Activated CD8-positive, alpha-beta memory T cell treated with anti-CD3 and anti-CD28 coated beads, Interleukin-2, amount 10 ng/mL, durations not matched to agents 7 days and 5 days (primary cell): Measurements from ENCODE around the gene SWSAP1. TPM values are rescaled to one million over a fixed set of nuclear protein-coding genes. Genes with fewer than 3 reads are reported as not detected.
A peak's percentile ranks its signal among the peaks of the same experiment; 100 is the strongest.
"Not testable (repeated sequence)": the region's sequence is repeated elsewhere in the genome, so short reads cannot be mapped to it uniquely, and the experiment has no call there.

Experiments
- ATAC-seq: fragments of 150-1000 bp; cut with Tn5 transposase; one replicate; pipeline ENCODE4 v1.10.0; 2021; ENCODE audit warnings: moderate library complexity
- CTCF ChIA-PET: fragments of 350-600 bp; sonication (Branson Sonifier 250); formaldehyde crosslinking; loops from one replicate; lab custom pipeline; 2021; ENCODE audit warnings: antibody characterized with exemption; lab: Charles Lee
- DNase-seq: peaks from one replicate; pipeline ENCODE4 v3.0.0-alpha.2; 2020
- H3K27ac Mint-ChIP-seq: one replicate; pipeline ENCODE4 v1.8.0; 2021; ENCODE audit warnings: mild to moderate bottlenecking, mixed read lengths
- H3K27me3 Mint-ChIP-seq: one replicate; pipeline ENCODE4 v1.8.0; 2021; ENCODE audit warnings: mixed read lengths
- H3K36me3 Mint-ChIP-seq: one replicate; pipeline ENCODE4 v1.8.0; 2021; ENCODE audit warnings: mild to moderate bottlenecking, mixed read lengths
- H3K4me1 Mint-ChIP-seq: one replicate; pipeline ENCODE4 v1.8.0; 2021; ENCODE audit warnings: mixed read lengths
- H3K4me3 Mint-ChIP-seq: one replicate; pipeline ENCODE4 v1.8.0; 2021; ENCODE audit warnings: mild to moderate bottlenecking, moderate library complexity, mixed read lengths
- H3K9me3 Mint-ChIP-seq: one replicate; pipeline ENCODE4 v1.8.0; 2022; ENCODE audit warnings: low read depth, mixed read lengths
- total RNA-seq, 2 experiments: library from RNA; stranded (reverse); gene quantifications; one replicate each; pipeline ENCODE4 v1.2.3, GENCODE V29; 2021

Gene SWSAP1, protein sequence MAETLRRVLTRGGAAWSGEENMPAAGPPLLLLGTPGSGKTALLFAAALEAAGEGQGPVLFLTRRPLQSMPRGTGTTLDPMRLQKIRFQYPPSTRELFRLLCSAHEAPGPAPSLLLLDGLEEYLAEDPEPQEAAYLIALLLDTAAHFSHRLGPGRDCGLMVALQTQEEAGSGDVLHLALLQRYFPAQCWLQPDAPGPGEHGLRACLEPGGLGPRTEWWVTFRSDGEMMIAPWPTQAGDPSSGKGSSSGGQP
- 1 to 10 TPM; 2.6 to 3.9 TPM for total RNA-seq

DNA sequence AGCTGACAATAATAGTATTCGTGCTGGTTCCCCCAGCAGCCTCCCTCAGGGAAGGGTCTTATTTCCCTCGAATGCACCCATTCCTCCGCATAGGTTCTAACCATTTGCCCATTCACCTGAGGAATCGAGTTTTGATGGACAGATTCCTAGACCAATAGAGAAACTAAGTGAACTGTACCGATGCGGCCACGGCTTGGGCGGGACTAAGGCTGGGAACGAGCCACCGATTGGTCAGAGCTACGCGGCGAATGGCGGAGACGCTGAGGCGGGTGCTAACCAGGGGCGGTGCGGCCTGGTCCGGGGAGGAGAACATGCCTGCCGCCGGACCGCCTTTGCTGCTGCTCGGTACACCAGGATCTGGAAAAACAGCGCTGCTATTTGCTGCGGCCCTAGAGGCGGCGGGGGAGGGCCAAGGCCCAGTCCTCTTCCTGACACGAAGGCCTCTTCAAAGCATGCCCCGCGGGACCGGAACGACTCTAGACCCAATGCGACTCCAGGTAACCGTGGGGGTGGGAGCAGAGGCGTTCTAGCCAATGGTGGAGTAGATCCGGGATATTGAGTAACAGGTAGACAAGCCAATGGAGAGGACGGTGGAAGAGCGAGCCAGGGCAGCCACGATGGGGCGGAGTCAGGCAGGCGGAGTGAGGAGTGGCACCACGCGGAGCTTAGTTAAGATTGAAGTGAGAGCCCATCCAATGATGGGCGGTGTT lies at the start of gene SWSAP1:
Gene SWSAP1 (plus strand): TSS at position 234 of the 710 bp plus-strand sequence. CDS start 15 bp downstream, at position 249.
- DNase-seq (peak; percentile 99), ATAC-seq (peak; percentile 92)
- CTCF ChIA-PET = interaction anchor here (0.6 to 4.7 kb wide), 19 partner anchors 8 to 1444 kb away, joined by 3 to 38 read pairs (median 3); partner anchors contain the start of genes CCDC159, ELOF1, ODAD3 and PRKCSH
- H3K27ac Mint-ChIP-seq = no peak within 1 kb of the TSS
- no peaks in the 10 kb centered on the region for H3K27me3 Mint-ChIP-seq
- H3K9me3 Mint-ChIP-seq = no peaks in the 10 kb centered on the region
- no peak within 1 kb of the TSS for H3K4me3 Mint-ChIP-seq
- peaks cover 15% of the 10 kb centered on the region for H3K36me3 Mint-ChIP-seq
- peaks cover 29% of the 10 kb centered on the region for H3K4me1 Mint-ChIP-seq

DNA sequence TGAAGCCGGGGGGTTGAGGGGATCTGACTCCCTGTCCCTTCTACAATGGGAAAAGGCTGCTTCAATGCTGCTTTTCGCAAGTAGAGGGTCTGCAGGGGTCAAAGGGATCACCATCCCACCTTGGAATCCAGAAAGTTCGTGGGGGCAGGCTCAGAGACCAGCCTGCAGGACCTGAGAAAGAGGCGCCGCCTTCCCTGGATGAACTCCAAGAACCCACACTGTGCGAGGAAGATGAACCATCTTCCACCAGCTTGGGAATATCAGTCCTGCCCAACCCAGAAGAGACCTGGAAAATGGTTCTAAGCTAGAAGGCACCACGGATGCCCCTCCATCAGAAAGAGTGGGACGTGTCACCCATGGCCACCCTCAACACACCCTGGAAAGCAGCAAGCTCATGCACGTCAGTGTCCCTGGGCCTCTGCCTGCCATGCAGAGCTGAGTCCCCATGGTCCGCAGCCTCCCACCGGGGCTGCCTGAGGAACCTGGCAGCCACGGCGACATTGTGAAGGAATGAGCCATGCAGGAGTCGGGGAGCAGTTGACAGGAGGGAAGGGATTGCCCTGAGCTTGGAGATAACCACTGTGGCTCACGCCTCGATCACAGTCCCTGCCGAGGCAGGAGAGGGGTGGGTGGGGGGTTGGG lies 49.6 kb upstream of the SWSAP1 start:
- Mint-ChIP-seq H3K9me3 (no peaks in the 10 kb centered on the region), H3K4me3 (no peak overlapping the region), H3K36me3 (no peaks in the 10 kb centered on the region), H3K27me3 (peaks cover 3% of the 10 kb centered on the region), H3K27ac (peak overlapping the region; percentile 92), H3K4me1 (peaks cover 30% of the 10 kb centered on the region)
- CTCF ChIA-PET = interaction anchor here (0.6 to 5.2 kb wide), 7 partner anchors 15 to 480 kb away, joined by 3 to 28 read pairs (median 4); partner anchors contain the start of genes CCDC159, RAB3D and TMEM205
- DNase-seq = no peak
- no peak for ATAC-seq

DNA sequence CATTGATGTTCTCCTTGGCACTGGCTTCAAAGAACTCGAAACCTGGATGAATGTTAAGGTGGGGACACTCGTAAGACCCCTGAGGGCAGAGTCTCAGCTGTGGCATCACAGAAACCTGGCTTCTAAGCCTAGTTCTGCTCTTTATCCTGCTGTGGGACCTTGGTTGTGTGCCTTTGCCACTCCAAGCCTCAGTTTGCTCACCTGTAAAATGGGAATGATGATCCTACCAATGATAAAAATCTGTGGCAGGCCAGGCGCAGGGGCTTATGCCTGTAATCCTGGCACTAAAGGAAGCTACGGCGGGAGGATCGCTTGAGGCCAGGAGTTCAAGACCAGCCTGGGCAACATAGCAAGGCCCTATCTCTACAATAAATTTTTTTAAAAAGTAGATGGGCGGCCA lies 48.9 kb upstream of the SWSAP1 start:
- no peak for DNase-seq
- no peaks in the 10 kb centered on the region for H3K9me3 Mint-ChIP-seq
- H3K36me3 Mint-ChIP-seq = no peaks in the 10 kb centered on the region
- peaks cover 30% of the 10 kb centered on the region for H3K4me1 Mint-ChIP-seq
- peak overlapping the region; percentile 56 for H3K27ac Mint-ChIP-seq
- CTCF ChIA-PET = interaction anchor here (0.6 to 5.2 kb wide), 3 partner anchors 21 to 481 kb away, joined by 3 to 28 read pairs (median 4); partner anchors contain the start of genes CCDC159 and TMEM205
- ATAC-seq = no peak
- no peak overlapping the region for H3K4me3 Mint-ChIP-seq
- H3K27me3 Mint-ChIP-seq = peaks cover 3% of the 10 kb centered on the region

DNA sequence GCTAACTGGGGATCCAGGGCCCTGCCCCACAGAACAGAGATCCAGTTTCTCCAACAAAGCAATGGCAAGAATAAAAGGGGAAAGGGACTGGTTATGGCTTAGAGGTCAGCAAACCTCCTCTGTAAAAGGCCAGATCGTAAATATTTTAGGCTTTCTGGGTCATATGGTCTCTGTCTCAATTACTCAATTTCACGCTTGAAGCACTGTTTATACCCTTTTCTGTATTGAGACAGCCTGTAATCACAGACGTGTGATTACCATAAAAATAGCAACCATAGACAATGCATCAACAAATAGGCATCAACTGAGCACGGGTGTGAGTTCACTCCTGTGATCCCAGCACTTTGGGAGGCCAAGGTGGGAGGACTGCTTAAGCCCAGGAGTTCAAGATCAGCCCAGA lies 44.3 kb upstream of the SWSAP1 start:
- H3K4me3 Mint-ChIP-seq = no peak overlapping the region
- no peak for ATAC-seq

DNA sequence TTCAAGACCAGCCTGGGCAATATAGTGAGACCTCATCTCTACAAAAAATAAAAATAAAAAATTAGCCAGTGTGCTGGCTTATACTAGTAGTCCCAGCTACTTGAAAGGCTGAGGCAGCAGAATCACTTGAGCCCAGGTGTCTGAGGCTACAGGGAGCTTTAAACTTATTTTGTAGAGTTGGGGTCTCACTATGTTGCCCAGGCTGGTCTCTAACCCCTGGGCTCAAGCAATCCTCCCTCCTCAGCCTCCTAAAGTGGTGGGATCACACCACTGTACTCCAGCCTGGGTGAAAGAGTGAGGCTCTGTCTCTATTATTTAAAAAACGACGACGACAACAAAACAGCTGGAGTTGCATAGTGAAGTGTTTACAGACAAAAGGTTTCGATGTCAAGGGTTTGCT lies 43.0 kb upstream of the SWSAP1 start:
- DNase-seq (no peak), ATAC-seq (no peak)
- no peaks in the 10 kb centered on the region for H3K9me3 Mint-ChIP-seq
- CTCF ChIA-PET = interaction anchor here (1.2 to 1.4 kb wide), 2 partner anchors 8 to 9 kb away, joined by 3 to 5 read pairs; partner anchors contain the start of gene RAB3D
- H3K4me1 Mint-ChIP-seq = no peaks in the 10 kb centered on the region
- peaks cover 13% of the 10 kb centered on the region for H3K36me3 Mint-ChIP-seq
- H3K27ac Mint-ChIP-seq = no peak overlapping the region
- H3K27me3 Mint-ChIP-seq = no peaks in the 10 kb centered on the region
- no peak overlapping the region for H3K4me3 Mint-ChIP-seq

More for the DNA sequence above, 44.3 kb upstream of the SWSAP1 start:
- Mint-ChIP-seq H3K4me1 (no peaks in the 10 kb centered on the region), H3K36me3 (peaks cover 4% of the 10 kb centered on the region), H3K27ac (no peak overlapping the region), H3K9me3 (no peaks in the 10 kb centered on the region), H3K27me3 (no peaks in the 10 kb centered on the region)
- CTCF ChIA-PET = interaction anchor here (1.2 kb wide), 1 partner anchor 51 kb away, joined by 3 read pairs; no protein-coding TSS in a partner anchor
- no peak for DNase-seq

DNA sequence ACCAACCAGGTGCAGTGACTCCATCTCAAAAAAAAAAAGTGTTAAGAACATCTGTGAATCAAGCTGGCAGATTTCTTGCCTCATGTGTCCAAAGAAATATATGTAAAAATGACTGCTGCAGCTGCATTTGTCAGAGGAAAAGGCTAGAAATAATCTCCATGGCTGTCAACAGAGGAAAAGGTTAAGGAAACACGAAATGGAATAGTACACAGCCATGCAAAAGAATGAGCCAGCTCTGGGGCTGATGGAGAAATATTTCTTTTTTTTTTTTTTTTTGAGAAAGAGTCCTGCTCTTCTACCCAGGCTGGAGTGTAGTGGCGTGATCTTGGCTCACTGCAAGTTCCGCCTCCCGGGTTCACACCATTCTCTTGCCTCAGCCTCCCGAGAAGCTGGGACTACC lies 41.6 kb upstream of the SWSAP1 start:
- DNase-seq (no peak), ATAC-seq (no peak)
- CTCF ChIA-PET = interaction anchor here (0.7 to 1.2 kb wide), 3 partner anchors 39 to 202 kb away, joined by 3 to 4 read pairs (median 4); no protein-coding TSS in a partner anchor
- H3K9me3 Mint-ChIP-seq = no peaks in the 10 kb centered on the region
- H3K4me3 Mint-ChIP-seq = no peak overlapping the region
- peaks cover 10% of the 10 kb centered on the region for H3K4me1 Mint-ChIP-seq
- H3K36me3 Mint-ChIP-seq = peaks cover 16% of the 10 kb centered on the region
- H3K27me3 Mint-ChIP-seq = no peaks in the 10 kb centered on the region
- H3K27ac Mint-ChIP-seq = no peak overlapping the region

DNA sequence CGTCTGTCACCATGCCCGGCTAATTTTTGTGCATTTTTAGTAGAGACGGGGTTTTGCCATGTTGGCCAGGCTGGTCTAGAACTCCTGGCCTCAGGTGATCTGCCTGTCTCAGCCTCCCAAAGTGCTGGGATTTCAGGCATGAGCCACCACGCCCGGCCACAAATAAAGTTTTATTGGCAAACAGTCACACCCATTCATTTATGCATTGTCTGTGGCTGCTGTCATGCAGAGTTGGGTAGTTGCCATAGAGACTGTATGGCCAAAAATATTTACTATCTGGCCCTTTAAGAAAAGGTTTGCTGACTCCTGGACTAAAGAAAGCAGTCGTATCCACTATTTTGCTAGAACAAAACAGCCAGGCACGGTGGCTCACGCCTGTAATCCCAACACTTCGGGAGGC lies 40.6 kb upstream of the SWSAP1 start:
- not testable (repeated sequence) for DNase-seq, H3K9me3 Mint-ChIP-seq, H3K27me3 Mint-ChIP-seq, H3K4me3 Mint-ChIP-seq, ATAC-seq
- Mint-ChIP-seq H3K36me3 (peaks cover 16% of the 10 kb centered on the region), H3K27ac (peak overlapping the region; percentile 15), H3K4me1 (peaks cover 14% of the 10 kb centered on the region)
- CTCF ChIA-PET = interaction anchor here (1.0 kb wide), 1 partner anchor 48 kb away, joined by 4 read pairs; no protein-coding TSS in a partner anchor

DNA sequence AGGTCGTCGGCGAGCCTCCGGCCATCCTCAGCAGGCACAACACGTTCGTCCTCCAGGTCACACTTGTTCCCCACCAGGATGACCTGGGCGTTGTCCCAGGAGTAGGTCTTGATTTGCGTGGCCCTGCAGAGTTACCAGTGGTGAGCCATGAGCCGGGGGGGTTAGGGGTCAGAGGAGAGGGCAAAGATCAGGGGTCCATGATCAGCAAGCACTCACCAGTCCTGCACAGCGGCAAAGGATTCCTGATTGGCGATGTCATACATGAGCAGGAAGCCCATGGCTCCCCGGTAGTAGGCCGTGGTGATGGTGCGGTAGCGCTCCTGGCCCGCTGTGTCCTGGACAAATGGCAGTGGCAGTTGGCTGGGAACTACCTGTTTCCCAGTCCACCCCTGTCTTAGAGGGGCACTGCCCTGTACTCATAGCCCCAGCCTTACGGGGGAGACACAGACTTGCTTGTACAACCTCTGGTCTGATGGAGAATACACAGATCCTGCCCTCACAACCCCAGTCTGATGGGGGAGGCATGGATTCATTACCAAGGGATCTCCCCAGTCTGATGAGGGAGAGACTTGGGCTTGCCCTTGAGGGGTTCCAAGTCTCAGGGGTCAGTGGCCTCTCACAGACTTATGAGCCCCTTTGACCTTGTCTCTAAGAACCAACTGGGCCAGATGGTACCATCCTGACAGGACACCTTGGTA lies 38.9 kb upstream of the SWSAP1 start:
- Mint-ChIP-seq H3K4me1 (peaks cover 21% of the 10 kb centered on the region), H3K9me3 (no peaks in the 10 kb centered on the region), H3K4me3 (no peak overlapping the region), H3K36me3 (peaks cover 16% of the 10 kb centered on the region), H3K27ac (no peak overlapping the region), H3K27me3 (no peaks in the 10 kb centered on the region)
- DNase-seq (no peak), ATAC-seq (no peak)
- CTCF ChIA-PET = no interaction called here

DNA sequence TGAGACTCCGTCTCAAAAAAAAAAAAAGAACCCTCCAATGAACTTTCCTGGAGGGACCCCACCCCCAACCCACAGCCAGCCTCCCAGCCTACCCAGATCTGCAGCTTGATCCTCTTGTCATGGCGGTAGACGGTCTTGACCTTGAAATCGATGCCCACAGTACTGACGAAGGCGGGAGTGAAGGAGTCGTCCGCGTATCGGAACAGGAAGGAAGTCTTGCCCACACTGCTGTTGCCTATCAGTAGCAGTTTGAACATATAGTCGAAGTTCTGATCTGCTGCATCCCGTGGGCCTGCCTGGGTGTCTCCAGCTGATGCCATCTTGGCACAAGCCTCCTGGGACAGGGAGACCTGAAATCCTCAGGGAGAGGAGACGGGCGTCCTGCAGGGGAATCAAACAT lies 37.4 kb upstream of the SWSAP1 start:
- no peak overlapping the region for H3K4me3 Mint-ChIP-seq
- no peak overlapping the region for H3K27ac Mint-ChIP-seq
- H3K9me3 Mint-ChIP-seq = no peaks in the 10 kb centered on the region
- H3K4me1 Mint-ChIP-seq = peaks cover 21% of the 10 kb centered on the region
- DNase-seq = peak; percentile 54
- H3K27me3 Mint-ChIP-seq = no peaks in the 10 kb centered on the region
- peak; percentile 31 for ATAC-seq
- CTCF ChIA-PET = interaction anchor here (0.7 to 1.1 kb wide), 2 partner anchors 9 to 76 kb away, joined by 3 read pairs; partner anchors contain the start of genes CCDC159 and TMEM205
- H3K36me3 Mint-ChIP-seq = peaks cover 16% of the 10 kb centered on the region

DNA sequence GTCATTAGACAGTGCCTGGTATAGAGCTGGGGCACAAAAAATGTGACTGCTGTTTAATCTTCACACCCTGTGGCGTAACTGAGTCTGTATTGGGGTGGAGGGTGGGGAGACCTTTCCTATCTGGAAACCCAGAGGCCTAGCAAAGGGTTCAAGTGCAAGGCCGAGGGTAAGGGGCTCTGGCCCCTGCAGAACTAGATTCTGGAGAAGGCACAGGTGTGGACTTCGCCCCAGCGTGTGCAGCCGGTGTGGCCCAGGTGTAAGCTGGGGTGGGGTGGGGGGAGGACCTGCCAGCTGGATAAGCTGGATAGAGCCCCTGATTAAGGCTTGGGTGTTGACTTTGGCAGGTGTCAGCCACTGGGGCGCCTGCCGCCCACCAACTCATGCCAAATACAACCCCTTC lies 36.3 kb upstream of the SWSAP1 start:
- ATAC-seq = no peak
- peaks cover 14% of the 10 kb centered on the region for H3K36me3 Mint-ChIP-seq
- H3K9me3 Mint-ChIP-seq = no peaks in the 10 kb centered on the region
- H3K4me3 Mint-ChIP-seq = no peak overlapping the region
- H3K27me3 Mint-ChIP-seq = no peaks in the 10 kb centered on the region
- CTCF ChIA-PET = interaction anchor here (2.5 kb wide), 1 partner anchor 43 kb away, joined by 11 read pairs; no protein-coding TSS in a partner anchor
- H3K4me1 Mint-ChIP-seq = peaks cover 21% of the 10 kb centered on the region
- H3K27ac Mint-ChIP-seq = no peak overlapping the region
- no peak for DNase-seq

DNA sequence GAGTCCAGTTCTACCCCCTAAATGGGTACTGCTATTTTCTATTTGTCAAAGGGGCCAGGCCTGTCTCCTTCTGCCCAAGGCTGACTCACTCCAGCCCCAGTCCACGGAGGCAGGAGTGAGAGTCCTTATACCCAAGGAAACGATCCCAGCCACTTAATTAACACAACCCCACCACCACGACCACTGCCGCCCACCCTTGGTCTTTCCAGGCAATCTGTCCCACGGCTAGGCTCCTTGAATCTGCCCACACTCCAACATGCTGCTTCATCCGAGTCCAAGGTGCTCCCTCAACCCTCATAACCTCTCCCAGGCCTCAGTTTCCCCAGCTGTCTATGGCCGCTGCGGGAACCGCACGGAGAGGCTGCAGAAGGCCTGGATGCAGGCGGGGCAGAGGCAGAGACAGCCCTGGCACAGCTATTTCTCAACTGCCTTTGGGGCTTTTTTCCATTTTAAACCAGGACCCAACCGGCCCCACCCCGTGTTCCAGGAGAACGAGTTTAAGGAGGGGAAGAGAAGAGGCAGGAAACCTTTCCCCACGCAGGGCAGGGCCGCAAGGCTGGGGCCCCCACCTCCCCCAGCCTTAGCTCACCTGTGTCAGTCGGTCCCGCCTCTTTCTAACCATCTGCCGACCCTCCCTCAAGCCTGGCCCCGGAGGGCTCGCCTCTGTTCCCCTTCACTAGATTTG lies 35.8 kb upstream of the SWSAP1 start:
- no peak overlapping the region for H3K27ac Mint-ChIP-seq
- H3K27me3 Mint-ChIP-seq = no peaks in the 10 kb centered on the region
- no peak for DNase-seq
- ATAC-seq = no peak
- peak overlapping the region; percentile 72 for H3K4me3 Mint-ChIP-seq
- no peaks in the 10 kb centered on the region for H3K9me3 Mint-ChIP-seq
- peaks cover 14% of the 10 kb centered on the region for H3K36me3 Mint-ChIP-seq
- H3K4me1 Mint-ChIP-seq = peaks cover 21% of the 10 kb centered on the region
- CTCF ChIA-PET = interaction anchor here (1.1 to 2.5 kb wide), 3 partner anchors 36 to 42 kb away, joined by 3 to 11 read pairs (median 3); partner anchors contain the start of gene SWSAP1
